K562 (cell line): ENCODE measurements around the gene RAB4B. TPM values are rescaled to one million over a fixed set of nuclear protein-coding genes. Genes with fewer than 3 reads are reported as not detected.
A peak's percentile ranks its signal among the peaks of the same experiment; 100 is the strongest.

Experiments
- CCAR2 ChIP-seq: fragments of 200-400 bp; formaldehyde crosslinking; IDR thresholded peaks from 2 replicates; pipeline ENCODE4 v1.6.1; 2017; ENCODE audit warnings: mild to moderate bottlenecking, low read depth, low read length
- MITF ChIP-seq: IDR thresholded peaks from 2 replicates; pipeline ENCODE4 v1.6.1; 2014; ENCODE audit warnings: antibody characterized with exemption
- NBN ChIP-seq: fragments of 450-650 bp; IDR thresholded peaks from 2 replicates; pipeline ENCODE4 v1.6.1; 2016; ENCODE audit warnings: low read depth, mild to moderate bottlenecking
- PBX2 ChIP-seq, 2 experiments: IDR thresholded peaks in 1 of 2; conservative IDR thresholded peaks in 1 of 2; 2 replicates each; pipeline ENCODE4 v1.6.1; 2016; ENCODE audit warnings: low read depth in 2 of 2, mild to moderate bottlenecking in 1 of 2, missing compliant biosample characterization in 1 of 2, missing genetic modification characterization in 1 of 2, moderate library complexity in 1 of 2
- PHF21A ChIP-seq: fragments of 450-650 bp; IDR thresholded peaks from 2 replicates; pipeline ENCODE4 v1.6.1; 2017; ENCODE audit warnings: low read depth, borderline replicate concordance
- PPARD ChIP-seq: fragments of 250-450 bp; sonication (Bioruptor Pico); IDR thresholded peaks from 2 replicates; pipeline ENCODE4 v1.8.0; 2022; ENCODE audit warnings: inconsistent platforms, mild to moderate bottlenecking, moderate library complexity
- PTRF ChIP-seq: fragments of 450-650 bp; IDR thresholded peaks from 2 replicates; pipeline ENCODE4 v1.6.1; 2016; ENCODE audit warnings: mild to moderate bottlenecking, missing genetic modification characterization, missing compliant biosample characterization
- SIRT6 ChIP-seq: IDR thresholded peaks from one replicate; pipeline ENCODE4 v1.6.1; 2012; ENCODE audit warnings: low read depth, mild to moderate bottlenecking, control low read depth, inconsistent platforms, low read length, moderate library complexity
- SLC30A9 ChIP-seq: fragments of 250-450 bp; sonication (Bioruptor Pico); IDR thresholded peaks from 2 replicates; pipeline ENCODE4 v1.8.0; 2022; ENCODE audit warnings: mild to moderate bottlenecking, moderate library complexity
- TSC22D4 ChIP-seq: fragments of 450-650 bp; IDR thresholded peaks from 2 replicates; pipeline ENCODE4 v1.6.1; 2016; ENCODE audit warnings: missing genetic modification characterization, missing biosample characterization, control low read depth
- ZBTB40 ChIP-seq, 2 experiments: fragments of 450-650 bp in 1 of 2; sonication (generic) in 1 of 2; formaldehyde crosslinking in 1 of 2; IDR thresholded peaks; 2 replicates each; pipeline versions ENCODE4 v1.7.1 to v1.9.0; 2016 to 2022; ENCODE audit warnings: inconsistent platforms in 1 of 2, mild to moderate bottlenecking in 1 of 2, missing genetic modification reagents in 1 of 2
- ZNF695 ChIP-seq: fragments of 450-650 bp; formaldehyde crosslinking; IDR thresholded peaks from 2 replicates; pipeline ENCODE4 v1.4.0; 2020; ENCODE audit warnings: mild to moderate bottlenecking, moderate library complexity
- polyA plus RNA-seq, 8 experiments: library from polyadenylated mRNA; depleted of rRNA in 4 of 8; stranded (reverse) in 5 of 8; unstranded in 3 of 8; fragments of >200 nt; fragmentation: Nextera tagmentation in 2 of 8; fragmentation: Illumina TruSeq in 1 of 8; extraction: Ambion mirVana in 2 of 8; extraction: Trizol in 1 of 8; gene quantifications; 2 replicates each; pipeline versions ENCODE4 v1.2.1 to v1.2.3, GENCODE V29; 2011 to 2014; ENCODE audit warnings: inconsistent platforms in 1 of 8, missing spikeins in 1 of 8
- total RNA-seq, 7 experiments: library from RNA; depleted of rRNA in 6 of 7; stranded (reverse); fragments of >200 nt in 6 of 7; fragmentation: Illumina TruSeq in 2 of 7; extraction: Trizol in 2 of 7; gene quantifications; 2 replicates each; pipeline versions ENCODE4 v1.2.1 to v1.2.3, GENCODE V29; 2011 to 2021; ENCODE audit warnings: low replicate concordance in 1 of 7

RAB4B gene
- total and polyA plus RNA-seq, 9 of the 15 experiments (the other 6 are each of a cell fraction or from before 2014, with no cell fraction given): 0.28 to 20.4 (median 9.0) TPM

GRCh38 chr19:40797963-40798682, 20.1 kb downstream of the RAB4B start (continued):
- TF ChIP-seq PPARD (CRISPR knock-in tag) (no peak), PHF21A (no peak), SLC30A9 (CRISPR knock-in tag) (no peak), ZNF695 (CRISPR knock-in tag) (no peak), CCAR2 (no peak), PTRF (tag) (no peak), ZBTB40 (IDR thresholded peaks at IDR 0.05) (peak; percentile 42; the same call in 1 of the 2 replicates), ZBTB40 (CRISPR knock-in tag; IDR thresholded peaks at IDR 0.05) (no peak), PBX2 (CRISPR knock-in tag; IDR thresholded peaks at IDR 0.05; ENCODE audit: low read depth) (no peak), PBX2 (tag; conservative IDR thresholded peaks at IDR 0.05; ENCODE audit: low read depth) (no peak), MITF (no peak), TSC22D4 (tag) (no peak), NBN (peak; percentile 73; the same call in 1 of the 2 replicates), SIRT6 (no peak)
